RWPE2 (cell line): ENCODE measurements around the gene URGCP.

Experiments used
- ATAC-seq: fragments of 200-7000 bp; cut with Tn5 transposase; 3 replicates; pipeline ENCODE4 v1.9.1; 2021; ENCODE audit warnings: low read depth
- DNase-seq: peaks from one replicate; pipeline ENCODE4 v3.0.0-alpha.2; 2020; ENCODE audit warnings: low spot score
- H3K27ac ChIP-seq: fragments of 450-650 bp; 2 replicates; pipeline ENCODE4 v1.5.1; 2017; ENCODE audit warnings: mild to moderate bottlenecking; ENCODE audit not compliant: poor library complexity, severe bottlenecking
- H3K27me3 ChIP-seq: fragments of 250-450 bp; sonication (Bioruptor Pico); 2 replicates; pipeline ENCODE4 v1.5.1; 2021; ENCODE audit warnings: mild to moderate bottlenecking, moderate library complexity; ENCODE audit not compliant: insufficient read depth, poor library complexity, severe bottlenecking
- H3K36me3 ChIP-seq: fragments of 250-450 bp; sonication (Bioruptor Pico); 2 replicates; pipeline ENCODE4 v1.5.1; 2020; ENCODE audit warnings: low read depth, mild to moderate bottlenecking, moderate library complexity
- H3K4me1 ChIP-seq: fragments of 250-450 bp; sonication (Bioruptor Pico); 2 replicates; pipeline ENCODE4 v1.5.1; 2021; ENCODE audit warnings: mild to moderate bottlenecking, moderate library complexity; ENCODE audit not compliant: insufficient read depth, poor library complexity, severe bottlenecking
- H3K4me3 ChIP-seq: fragments of 250-450 bp; sonication (Bioruptor Pico); 2 replicates; pipeline ENCODE4 v1.5.1; 2021; ENCODE audit warnings: mild to moderate bottlenecking, moderate library complexity; ENCODE audit not compliant: severe bottlenecking
- H3K9me3 ChIP-seq: fragments of 250-450 bp; sonication (Bioruptor Pico); 2 replicates; pipeline ENCODE4 v1.5.1; 2021; ENCODE audit warnings: mild to moderate bottlenecking, moderate library complexity; ENCODE audit not compliant: severe bottlenecking
- CTCF ChIP-seq: fragments of 450-650 bp; IDR thresholded peaks from one replicate; pipeline ENCODE4 v1.5.1; 2017; ENCODE audit warnings: mild to moderate bottlenecking, moderate library complexity; ENCODE audit not compliant: poor library complexity, severe bottlenecking

URGCP gene

DNA sequence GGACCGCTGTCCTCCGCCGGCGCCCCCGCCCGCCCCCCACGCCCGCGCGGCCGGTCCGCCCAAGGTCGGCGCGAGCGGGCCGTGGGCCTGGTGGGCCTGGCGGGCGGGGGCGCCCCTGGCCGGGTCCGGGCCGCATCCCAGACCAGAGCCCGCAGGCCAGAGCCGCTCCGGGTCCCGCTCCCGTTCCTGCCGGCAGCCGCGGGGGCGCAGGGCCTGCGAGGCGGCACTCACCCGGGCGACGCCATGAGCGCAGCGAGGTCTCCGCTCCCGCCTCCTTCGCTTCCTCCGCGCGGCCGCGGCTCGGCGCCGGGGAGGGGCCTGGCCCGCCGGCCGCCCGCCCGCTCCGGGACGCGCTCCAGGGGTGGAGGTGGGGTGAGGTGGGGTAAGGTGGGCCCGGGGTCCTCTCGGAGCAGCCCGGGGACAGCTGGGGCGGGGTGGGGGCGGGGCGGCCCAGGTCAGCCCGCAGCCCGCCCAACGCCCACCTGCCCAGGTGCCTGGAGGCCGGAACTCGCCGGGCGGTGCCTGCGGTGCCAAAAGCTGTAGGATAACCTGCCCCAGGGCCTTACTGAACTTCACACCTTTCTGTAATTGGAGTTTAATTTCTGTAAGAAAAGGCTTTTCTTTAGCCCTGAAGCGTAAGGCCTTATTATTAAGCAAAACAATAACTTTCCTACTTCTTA lies at the start of gene URGCP:
TSS of gene URGCP (minus strand) at position 266 of the 680 bp plus-strand sequence. CDS start at position 245, 21 bp downstream.
- no peak for TF ChIP-seq CTCF
- H3K27me3 ChIP-seq = no peaks in the 10 kb centered on the region
- DNase-seq = no peak
- peak within 1 kb of the TSS; percentile 80 for H3K27ac ChIP-seq
- peak; percentile 68 for ATAC-seq
- peaks cover 17% of the 10 kb centered on the region for H3K4me1 ChIP-seq
- no peaks in the 10 kb centered on the region for H3K9me3 ChIP-seq
- no peaks in the 10 kb centered on the region for H3K36me3 ChIP-seq
- H3K4me3 ChIP-seq = peak within 1 kb of the TSS; percentile 80

GRCh38 chr7:43956027-43956426 lies 49.6 kb upstream of the URGCP start:
- no peak for DNase-seq
- Histone ChIP-seq H3K27ac (no peak overlapping the region), H3K4me3 (no peak overlapping the region)

DNA sequence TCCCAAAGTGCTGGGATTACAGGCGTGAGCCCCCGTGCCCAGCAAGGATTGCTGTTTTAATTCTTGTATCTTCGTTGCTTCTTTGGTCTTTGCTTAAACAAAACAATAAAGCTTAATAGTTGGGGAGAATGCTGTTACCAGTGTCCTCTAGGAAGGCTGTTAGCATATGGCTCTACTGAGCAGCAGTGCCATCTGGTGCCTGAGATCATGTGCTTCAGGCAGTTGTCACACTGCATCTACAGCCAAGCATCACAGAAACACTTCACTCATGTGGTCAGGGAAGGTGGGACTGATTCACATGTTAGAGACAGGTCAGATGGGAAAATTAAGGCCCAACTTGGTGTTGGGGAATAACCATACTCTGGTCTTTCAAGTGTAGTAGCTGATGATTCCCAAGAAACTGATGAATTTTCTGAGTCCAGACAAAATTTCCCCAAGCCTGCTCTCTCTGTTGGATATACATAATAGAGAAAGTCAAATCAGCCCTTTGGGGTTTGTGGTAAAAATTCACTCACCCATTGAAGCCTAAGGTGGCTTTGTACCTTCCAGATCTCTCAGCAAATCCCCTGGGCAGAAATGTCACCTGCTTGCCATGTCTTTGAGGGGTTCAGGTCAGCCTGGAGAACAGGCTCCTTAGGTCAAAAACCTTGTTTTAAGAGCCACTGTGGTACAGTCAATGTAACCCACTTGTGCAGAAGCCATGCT lies 48.3 kb upstream of the URGCP start:
- H3K4me1 ChIP-seq = no peaks in the 10 kb centered on the region
- peak; percentile 63 for TF ChIP-seq CTCF
- H3K27ac ChIP-seq = no peak overlapping the region
- H3K36me3 ChIP-seq = no peaks in the 10 kb centered on the region
- ATAC-seq (peak; percentile 89), DNase-seq (no peak)
- H3K27me3 ChIP-seq = no peaks in the 10 kb centered on the region
- no peaks in the 10 kb centered on the region for H3K9me3 ChIP-seq
- H3K4me3 ChIP-seq = no peak overlapping the region

More at GRCh38 chr7:43956027-43956426, 49.6 kb upstream of the URGCP start:
- Histone ChIP-seq H3K27me3 (no peaks in the 10 kb centered on the region), H3K9me3 (no peaks in the 10 kb centered on the region), H3K4me1 (no peaks in the 10 kb centered on the region), H3K36me3 (no peaks in the 10 kb centered on the region)
- ATAC-seq = no peak
- no peak for TF ChIP-seq CTCF

- TF ChIP-seq CTCF = no peak
- no peak overlapping the region for H3K27ac ChIP-seq
- H3K9me3 ChIP-seq = no peaks in the 10 kb centered on the region
- no peaks in the 10 kb centered on the region for H3K27me3 ChIP-seq
- DNase-seq (no peak), ATAC-seq (no peak)
- no peaks in the 10 kb centered on the region for H3K4me1 ChIP-seq
- H3K4me3 ChIP-seq = no peak overlapping the region
- H3K36me3 ChIP-seq = no peaks in the 10 kb centered on the region
Observed at GRCh38 chr7:43953071-43953470, 46.7 kb upstream of the URGCP start.

DNA sequence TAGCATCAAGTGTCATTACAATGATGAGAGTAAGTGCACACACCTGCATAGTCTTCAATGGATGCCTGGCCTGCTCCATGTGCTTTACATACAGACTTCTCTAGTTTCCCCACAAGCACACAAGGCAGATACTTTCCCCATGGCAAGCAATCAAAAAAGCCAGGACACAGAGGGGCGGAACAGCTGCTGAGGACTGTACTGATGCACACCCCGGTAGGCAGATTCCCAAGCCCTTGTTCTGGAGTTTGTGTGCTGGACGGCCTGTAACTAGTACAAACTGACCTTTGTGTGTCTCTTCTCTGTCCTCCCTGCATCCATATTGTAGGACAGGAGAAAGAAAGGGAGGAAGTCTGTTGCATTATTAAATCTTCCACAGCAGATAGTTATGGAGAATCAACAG lies 45.6 kb upstream of the URGCP start:
- Histone ChIP-seq H3K4me3 (no peak overlapping the region), H3K9me3 (no peaks in the 10 kb centered on the region), H3K4me1 (no peaks in the 10 kb centered on the region), H3K36me3 (no peaks in the 10 kb centered on the region), H3K27ac (no peak overlapping the region), H3K27me3 (no peaks in the 10 kb centered on the region)
- DNase-seq (no peak), ATAC-seq (no peak)
- no peak for TF ChIP-seq CTCF
